WTC11 (cell line): Measurements from ENCODE around the gene TNFRSF11A. TPM values are rescaled to one million over a fixed set of nuclear protein-coding genes. Genes with fewer than 3 reads are reported as not detected.

Source experiments
- ATAC-seq: fragments of 200-7000 bp; cut with Tn5 transposase; 2 replicates; pipeline ENCODE4 v1.10.0; 2021; ENCODE audit warnings: mild to moderate bottlenecking, moderate library complexity
- CTCF ChIA-PET: fragments of 300-600 bp; sonication (Branson Sonifier 250); formaldehyde crosslinking; loops from one replicate; lab custom pipeline; 2021; ENCODE audit warnings: antibody characterized with exemption; lab: Charles Lee
- POLR2A ChIA-PET: fragments of 350-600 bp; sonication (Branson Sonifier 250); formaldehyde crosslinking; loops from one replicate; lab custom pipeline; 2021; ENCODE audit warnings: antibody characterized with exemption; lab: Charles Lee
- DNase-seq: peaks from one replicate; pipeline ENCODE4 v3.0.0; 2021; ENCODE audit warnings: low spot score
- H3K27ac Mint-ChIP-seq: 2 replicates; pipeline ENCODE4 v1.8.0; 2021; ENCODE audit warnings: mixed read lengths
- H3K27me3 Mint-ChIP-seq: 2 replicates; pipeline ENCODE4 v1.8.0; 2021; ENCODE audit warnings: low read depth, mild to moderate bottlenecking, moderate library complexity, mixed read lengths
- H3K36me3 Mint-ChIP-seq: 2 replicates; pipeline ENCODE4 v1.8.0; 2021; ENCODE audit warnings: mixed read lengths
- H3K4me1 Mint-ChIP-seq: 2 replicates; pipeline ENCODE4 v1.8.0; 2022; ENCODE audit warnings: mixed read lengths
- H3K4me3 Mint-ChIP-seq: 2 replicates; pipeline ENCODE4 v1.8.0; 2021; ENCODE audit warnings: mild to moderate bottlenecking, moderate library complexity, mixed read lengths
- H3K9me3 Mint-ChIP-seq: 2 replicates; pipeline ENCODE4 v1.8.0; 2021; ENCODE audit warnings: mixed read lengths
- ATF1 ChIP-seq: sonication (generic); formaldehyde crosslinking; IDR thresholded peaks from 2 replicates; pipeline ENCODE4 v1.8.1; 2023; ENCODE audit warnings: mild to moderate bottlenecking, moderate library complexity, missing genetic modification reagents
- ATF6 ChIP-seq: sonication (generic); formaldehyde crosslinking; IDR thresholded peaks from 2 replicates; pipeline ENCODE4 v1.8.1; 2023; ENCODE audit warnings: mild to moderate bottlenecking, missing genetic modification reagents
- ESRRA ChIP-seq: sonication (generic); formaldehyde crosslinking; IDR thresholded peaks from 2 replicates; pipeline ENCODE4 v1.8.1; 2022; ENCODE audit warnings: mild to moderate bottlenecking, missing genetic modification reagents, borderline replicate concordance
- ETV6 ChIP-seq: sonication (generic); formaldehyde crosslinking; IDR thresholded peaks from 2 replicates; pipeline ENCODE4 v1.8.1; 2022; ENCODE audit warnings: mild to moderate bottlenecking, missing genetic modification reagents
- GABPB1 ChIP-seq: sonication (generic); formaldehyde crosslinking; IDR thresholded peaks from 2 replicates; pipeline ENCODE4 v1.8.1; 2023; ENCODE audit warnings: mild to moderate bottlenecking, missing genetic modification reagents
- IRF2 ChIP-seq: sonication (generic); formaldehyde crosslinking; IDR thresholded peaks from 2 replicates; pipeline ENCODE4 v1.8.0; 2022; ENCODE audit warnings: low read depth, missing genetic modification reagents, borderline replicate concordance
- JAZF1 ChIP-seq: fragments of 250-450 bp; sonication (Bioruptor Pico); IDR thresholded peaks from 2 replicates; pipeline ENCODE4 v1.9.0; 2021; ENCODE audit warnings: moderate library complexity, mild to moderate bottlenecking, inconsistent platforms
- MYBL2 ChIP-seq: sonication (generic); formaldehyde crosslinking; IDR thresholded peaks from 2 replicates; pipeline ENCODE4 v1.8.1; 2023; ENCODE audit warnings: mild to moderate bottlenecking, moderate library complexity, missing genetic modification reagents
- NFYB ChIP-seq: sonication (generic); formaldehyde crosslinking; conservative IDR thresholded peaks from 2 replicates; pipeline ENCODE4 v1.8.0; 2022; ENCODE audit warnings: low read depth, missing genetic modification reagents
- NR1H2 ChIP-seq: sonication (generic); formaldehyde crosslinking; IDR thresholded peaks from 2 replicates; pipeline ENCODE4 v1.9.0; 2021; ENCODE audit warnings: mild to moderate bottlenecking, moderate library complexity, missing genetic modification reagents
- PRRX2 ChIP-seq: fragments of 250-450 bp; sonication (Bioruptor Pico); IDR thresholded peaks from 2 replicates; pipeline ENCODE4 v1.8.0; 2021; ENCODE audit warnings: mild to moderate bottlenecking
- RELA ChIP-seq: sonication (generic); formaldehyde crosslinking; IDR thresholded peaks from 2 replicates; pipeline ENCODE4 v1.8.1; 2022; ENCODE audit warnings: missing genetic modification reagents, mild to moderate bottlenecking, borderline replicate concordance
- SP1 ChIP-seq: sonication (generic); formaldehyde crosslinking; conservative IDR thresholded peaks from 2 replicates; pipeline ENCODE4 v1.8.1; 2022; ENCODE audit warnings: missing genetic modification reagents
- ZMAT4 ChIP-seq: fragments of 250-450 bp; sonication (Bioruptor Pico); IDR thresholded peaks from 2 replicates; pipeline ENCODE4 v1.9.0; 2021; ENCODE audit warnings: mild to moderate bottlenecking
- ZNF219 ChIP-seq: sonication (generic); formaldehyde crosslinking; IDR thresholded peaks from 2 replicates; pipeline ENCODE4 v1.8.0; 2023; ENCODE audit warnings: missing genetic modification reagents, mild to moderate bottlenecking, borderline replicate concordance
- ZNF232 ChIP-seq: sonication (generic); formaldehyde crosslinking; IDR thresholded peaks from 2 replicates; pipeline ENCODE4 v1.8.0; 2022; ENCODE audit warnings: mild to moderate bottlenecking, missing genetic modification reagents
- ZNF317 ChIP-seq: sonication (generic); formaldehyde crosslinking; IDR thresholded peaks from 2 replicates; pipeline ENCODE4 v1.8.1; 2023; ENCODE audit warnings: low read depth, mild to moderate bottlenecking, moderate library complexity, missing genetic modification reagents, borderline replicate concordance
- ZNF416 ChIP-seq: fragments of 250-450 bp; sonication (Bioruptor Pico); IDR thresholded peaks from 2 replicates; pipeline ENCODE4 v1.9.0; 2021; ENCODE audit warnings: mild to moderate bottlenecking, inconsistent platforms
- ZNF425 ChIP-seq: fragments of 250-450 bp; sonication (Bioruptor Pico); conservative IDR thresholded peaks from 2 replicates; pipeline ENCODE4 v1.9.0; 2021; ENCODE audit warnings: mild to moderate bottlenecking
- total RNA-seq: library from RNA; stranded (reverse); gene quantifications from 3 replicates; pipeline ENCODE4 v1.2.3, GENCODE V29; 2021
- TF ChIP-seq, protein P1 (sequence below): sonication (generic); formaldehyde crosslinking; IDR thresholded peaks from 2 replicates; pipeline ENCODE4 v1.8.1; 2022; ENCODE audit warnings: missing genetic modification reagents, borderline replicate concordance
- TF ChIP-seq, protein P2 (sequence below): sonication (generic); formaldehyde crosslinking; IDR thresholded peaks from 2 replicates; pipeline ENCODE4 v1.8.0; 2022; ENCODE audit warnings: mild to moderate bottlenecking, missing genetic modification reagents
- TF ChIP-seq, protein P3 (sequence below): sonication (generic); formaldehyde crosslinking; IDR thresholded peaks from 2 replicates; pipeline ENCODE4 v1.8.0; 2022; ENCODE audit warnings: missing genetic modification reagents

Gene TNFRSF11A
- total RNA-seq, 1 experiment from 2014 or later, result 4.9 TPM

DNA sequence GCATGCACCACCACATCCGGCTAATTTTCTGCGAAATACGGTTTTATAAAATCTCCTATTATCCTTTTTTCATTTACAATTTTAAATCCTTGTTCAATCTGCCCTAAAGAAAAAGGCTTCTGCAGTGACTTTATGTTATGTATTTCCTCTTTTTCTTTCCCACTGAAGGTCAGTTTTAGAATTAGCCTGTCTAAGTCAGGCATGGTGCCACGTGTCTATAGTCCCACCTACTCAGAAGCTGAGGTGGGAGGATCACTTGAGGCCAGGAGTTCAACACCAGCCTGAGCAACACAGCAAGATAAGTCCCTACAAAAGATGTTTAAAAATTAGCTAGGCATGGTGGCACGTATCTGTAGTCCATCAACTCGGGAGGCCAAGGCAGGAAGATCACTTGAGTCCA, 39.8 kb upstream of the TNFRSF11A start:
- peaks cover 8% of the 10 kb centered on the region; the same call in 1 of the 2 replicates for H3K36me3 Mint-ChIP-seq
- ChIA-PET POLR2A (no interaction called here), CTCF (no interaction called here)
- TF ChIP-seq ZNF317, result no peak
- no peak for TF ChIP-seq PRRX2 (CRISPR knock-in tag)
- no peak for TF ChIP-seq ATF1 (CRISPR knock-in tag)
- TF ChIP-seq SP1 (CRISPR knock-in tag), result no peak
- no peak for TF ChIP-seq JAZF1
- no peak for TF ChIP-seq ZNF219
- TF ChIP-seq NR1H2, result no peak
- no peak for TF ChIP-seq IRF2 (CRISPR knock-in tag)
- TF ChIP-seq, protein P1, sequence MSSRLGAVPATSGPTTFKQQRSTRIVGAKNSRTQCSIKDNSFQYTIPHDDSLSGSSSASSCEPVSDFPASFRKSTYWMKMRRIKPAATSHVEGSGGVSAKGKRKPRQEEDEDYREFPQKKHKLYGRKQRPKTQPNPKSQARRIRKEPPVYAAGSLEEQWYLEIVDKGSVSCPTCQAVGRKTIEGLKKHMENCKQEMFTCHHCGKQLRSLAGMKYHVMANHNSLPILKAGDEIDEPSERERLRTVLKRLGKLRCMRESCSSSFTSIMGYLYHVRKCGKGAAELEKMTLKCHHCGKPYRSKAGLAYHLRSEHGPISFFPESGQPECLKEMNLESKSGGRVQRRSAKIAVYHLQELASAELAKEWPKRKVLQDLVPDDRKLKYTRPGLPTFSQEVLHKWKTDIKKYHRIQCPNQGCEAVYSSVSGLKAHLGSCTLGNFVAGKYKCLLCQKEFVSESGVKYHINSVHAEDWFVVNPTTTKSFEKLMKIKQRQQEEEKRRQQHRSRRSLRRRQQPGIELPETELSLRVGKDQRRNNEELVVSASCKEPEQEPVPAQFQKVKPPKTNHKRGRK (CRISPR knock-in tag), result no peak
- TF ChIP-seq ZNF232 (CRISPR knock-in tag), result no peak
- no peak for TF ChIP-seq ATF6 (CRISPR knock-in tag)
- no peak for TF ChIP-seq ESRRA
- TF ChIP-seq ETV6 (CRISPR knock-in tag), result no peak
- TF ChIP-seq, protein P2, sequence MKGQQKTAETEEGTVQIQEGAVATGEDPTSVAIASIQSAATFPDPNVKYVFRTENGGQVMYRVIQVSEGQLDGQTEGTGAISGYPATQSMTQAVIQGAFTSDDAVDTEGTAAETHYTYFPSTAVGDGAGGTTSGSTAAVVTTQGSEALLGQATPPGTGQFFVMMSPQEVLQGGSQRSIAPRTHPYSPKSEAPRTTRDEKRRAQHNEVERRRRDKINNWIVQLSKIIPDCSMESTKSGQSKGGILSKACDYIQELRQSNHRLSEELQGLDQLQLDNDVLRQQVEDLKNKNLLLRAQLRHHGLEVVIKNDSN (CRISPR knock-in tag), result no peak
- no peak for TF ChIP-seq MYBL2 (CRISPR knock-in tag)
- no peaks in the 10 kb centered on the region for H3K27me3 Mint-ChIP-seq
- ATAC-seq (no peak), DNase-seq (no peak)
- no peaks in the 10 kb centered on the region for H3K9me3 Mint-ChIP-seq
- H3K4me1 Mint-ChIP-seq, result no peaks in the 10 kb centered on the region
- H3K4me3 Mint-ChIP-seq, result no peak overlapping the region
- no peak overlapping the region for H3K27ac Mint-ChIP-seq

DNA sequence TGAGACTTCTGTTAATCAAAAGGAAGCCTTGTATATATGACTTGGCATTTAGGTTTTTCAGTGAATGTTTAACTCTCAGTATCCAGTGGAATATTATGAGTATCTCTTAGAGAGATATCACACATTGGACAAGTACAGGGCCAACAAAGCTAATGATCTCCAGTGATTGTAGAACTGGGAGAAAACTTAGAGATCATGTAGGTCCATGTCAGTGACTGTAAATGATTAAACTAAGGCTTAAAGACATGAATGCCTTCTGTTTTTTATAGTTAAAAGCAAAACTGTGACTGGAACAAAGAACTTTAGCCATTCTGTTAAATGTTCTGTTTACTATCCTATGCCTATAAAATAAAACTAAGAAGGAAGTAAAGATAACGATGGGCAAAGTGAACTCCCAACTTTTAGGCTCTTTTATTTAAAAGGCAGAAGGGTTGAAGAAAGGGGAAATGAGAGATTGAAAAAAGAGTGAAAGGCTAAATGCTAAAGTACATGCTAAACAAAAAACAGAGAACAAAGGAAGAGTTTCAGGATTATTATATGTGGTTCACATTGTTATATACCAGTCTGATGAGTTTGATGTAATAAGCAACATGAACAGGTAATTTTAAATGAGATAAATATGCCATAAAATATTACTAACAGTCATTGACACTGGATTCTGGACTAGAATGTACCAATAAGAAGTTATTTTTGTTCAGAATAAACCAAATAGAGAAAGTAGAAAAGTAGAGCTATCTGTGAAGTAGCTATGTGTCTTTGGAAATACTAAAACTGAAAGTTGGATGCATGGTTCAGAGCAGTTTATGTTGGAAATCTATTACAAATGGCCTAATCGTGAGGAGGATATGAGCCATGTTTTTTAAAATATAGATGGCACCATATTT, 37.1 kb upstream of the TNFRSF11A start:
- ATAC-seq (no peak), DNase-seq (no peak)
- H3K27me3 Mint-ChIP-seq, result no peaks in the 10 kb centered on the region
- POLR2A ChIA-PET, result no interaction called here
- peaks cover 6% of the 10 kb centered on the region; the same call in 1 of the 2 replicates for H3K36me3 Mint-ChIP-seq
- no peak overlapping the region for H3K27ac Mint-ChIP-seq
- no peak overlapping the region for H3K4me3 Mint-ChIP-seq
- no peaks in the 10 kb centered on the region for H3K9me3 Mint-ChIP-seq
- CTCF ChIA-PET, result no interaction called here
- H3K4me1 Mint-ChIP-seq, result no peaks in the 10 kb centered on the region
- TF ChIP-seq IRF2 (CRISPR knock-in tag), result no peak
- TF ChIP-seq, protein P3, sequence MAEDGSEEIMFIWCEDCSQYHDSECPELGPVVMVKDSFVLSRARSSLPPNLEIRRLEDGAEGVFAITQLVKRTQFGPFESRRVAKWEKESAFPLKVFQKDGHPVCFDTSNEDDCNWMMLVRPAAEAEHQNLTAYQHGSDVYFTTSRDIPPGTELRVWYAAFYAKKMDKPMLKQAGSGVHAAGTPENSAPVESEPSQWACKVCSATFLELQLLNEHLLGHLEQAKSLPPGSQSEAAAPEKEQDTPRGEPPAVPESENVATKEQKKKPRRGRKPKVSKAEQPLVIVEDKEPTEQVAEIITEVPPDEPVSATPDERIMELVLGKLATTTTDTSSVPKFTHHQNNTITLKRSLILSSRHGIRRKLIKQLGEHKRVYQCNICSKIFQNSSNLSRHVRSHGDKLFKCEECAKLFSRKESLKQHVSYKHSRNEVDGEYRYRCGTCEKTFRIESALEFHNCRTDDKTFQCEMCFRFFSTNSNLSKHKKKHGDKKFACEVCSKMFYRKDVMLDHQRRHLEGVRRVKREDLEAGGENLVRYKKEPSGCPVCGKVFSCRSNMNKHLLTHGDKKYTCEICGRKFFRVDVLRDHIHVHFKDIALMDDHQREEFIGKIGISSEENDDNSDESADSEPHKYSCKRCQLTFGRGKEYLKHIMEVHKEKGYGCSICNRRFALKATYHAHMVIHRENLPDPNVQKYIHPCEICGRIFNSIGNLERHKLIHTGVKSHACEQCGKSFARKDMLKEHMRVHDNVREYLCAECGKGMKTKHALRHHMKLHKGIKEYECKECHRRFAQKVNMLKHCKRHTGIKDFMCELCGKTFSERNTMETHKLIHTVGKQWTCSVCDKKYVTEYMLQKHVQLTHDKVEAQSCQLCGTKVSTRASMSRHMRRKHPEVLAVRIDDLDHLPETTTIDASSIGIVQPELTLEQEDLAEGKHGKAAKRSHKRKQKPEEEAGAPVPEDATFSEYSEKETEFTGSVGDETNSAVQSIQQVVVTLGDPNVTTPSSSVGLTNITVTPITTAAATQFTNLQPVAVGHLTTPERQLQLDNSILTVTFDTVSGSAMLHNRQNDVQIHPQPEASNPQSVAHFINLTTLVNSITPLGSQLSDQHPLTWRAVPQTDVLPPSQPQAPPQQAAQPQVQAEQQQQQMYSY (CRISPR knock-in tag), result no peak
- no peak for TF ChIP-seq ZMAT4 (CRISPR knock-in tag)
- TF ChIP-seq, protein P1 (CRISPR knock-in tag), result no peak
- no peak for TF ChIP-seq RELA (CRISPR knock-in tag)
- TF ChIP-seq NFYB (CRISPR knock-in tag), result no peak
- no peak for TF ChIP-seq ESRRA
- no peak for TF ChIP-seq ZNF425
- TF ChIP-seq GABPB1 (CRISPR knock-in tag), result no peak
- no peak for TF ChIP-seq JAZF1
- no peak for TF ChIP-seq ZNF416 (CRISPR knock-in tag)
